GM10248 (cell line): ENCODE measurements around the gene OPN1SW.

Experiments used
- CTCF ChIA-PET: fragments of 300-600 bp; sonication (Branson Sonifier 250); formaldehyde crosslinking; extraction: SDS; loops from one replicate; lab custom pipeline; 2021; ENCODE audit warnings: antibody characterized with exemption; lab: Yijun Ruan, JAX
- POLR2A ChIA-PET: fragments of 350-650 bp; sonication (Branson Sonifier 250); formaldehyde crosslinking; extraction: SDS; loops from one replicate; lab custom pipeline; 2020; ENCODE audit warnings: antibody characterized with exemption; lab: Yijun Ruan, JAX
- DNase-seq: peaks from one replicate; pipeline ENCODE4 v3.0.0; 2012; ENCODE audit errors: extremely low spot score
- TF ChIP-seq, protein P1 (sequence below): IDR thresholded peaks from 2 replicates; pipeline ENCODE4 v1.5.1; 2012; ENCODE audit warnings: mild to moderate bottlenecking, low read depth; ENCODE audit errors: extremely low read depth, missing control alignments, control extremely low read depth

Gene OPN1SW

GRCh38 chr7:128805225-128805624 lies 29.6 kb upstream of the OPN1SW start:
- POLR2A ChIA-PET = no interaction called here

DNA sequence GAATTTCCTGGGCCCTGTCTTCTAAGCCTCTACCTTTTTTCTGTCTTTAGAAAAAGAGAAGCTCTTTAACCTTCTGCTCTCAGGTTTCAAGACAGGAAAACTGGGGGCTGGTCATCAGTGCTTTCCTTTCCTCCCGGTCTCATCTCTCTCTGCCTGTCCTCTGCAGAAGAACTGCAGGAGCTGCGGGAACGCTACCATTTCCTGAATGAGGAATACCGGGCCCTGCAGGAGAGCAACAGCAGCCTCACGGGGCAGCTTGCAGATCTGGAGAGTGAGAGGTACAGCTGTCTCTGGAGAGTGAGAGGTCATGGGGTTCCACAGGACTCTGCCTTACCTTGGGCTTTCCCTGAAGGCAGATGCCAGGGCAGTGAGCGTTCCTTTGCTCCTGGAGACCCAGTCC lies 28.9 kb upstream of the OPN1SW start:
- no peak for DNase-seq
- ChIA-PET CTCF (interaction anchor here (1.1 to 1.3 kb wide), 3 partner anchors 9 to 26 kb away, joined by 3 read pairs; no protein-coding TSS in a partner anchor), POLR2A (no interaction called here)
- TF ChIP-seq, protein P1, sequence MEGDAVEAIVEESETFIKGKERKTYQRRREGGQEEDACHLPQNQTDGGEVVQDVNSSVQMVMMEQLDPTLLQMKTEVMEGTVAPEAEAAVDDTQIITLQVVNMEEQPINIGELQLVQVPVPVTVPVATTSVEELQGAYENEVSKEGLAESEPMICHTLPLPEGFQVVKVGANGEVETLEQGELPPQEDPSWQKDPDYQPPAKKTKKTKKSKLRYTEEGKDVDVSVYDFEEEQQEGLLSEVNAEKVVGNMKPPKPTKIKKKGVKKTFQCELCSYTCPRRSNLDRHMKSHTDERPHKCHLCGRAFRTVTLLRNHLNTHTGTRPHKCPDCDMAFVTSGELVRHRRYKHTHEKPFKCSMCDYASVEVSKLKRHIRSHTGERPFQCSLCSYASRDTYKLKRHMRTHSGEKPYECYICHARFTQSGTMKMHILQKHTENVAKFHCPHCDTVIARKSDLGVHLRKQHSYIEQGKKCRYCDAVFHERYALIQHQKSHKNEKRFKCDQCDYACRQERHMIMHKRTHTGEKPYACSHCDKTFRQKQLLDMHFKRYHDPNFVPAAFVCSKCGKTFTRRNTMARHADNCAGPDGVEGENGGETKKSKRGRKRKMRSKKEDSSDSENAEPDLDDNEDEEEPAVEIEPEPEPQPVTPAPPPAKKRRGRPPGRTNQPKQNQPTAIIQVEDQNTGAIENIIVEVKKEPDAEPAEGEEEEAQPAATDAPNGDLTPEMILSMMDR = no peak

More at GRCh38 chr7:128805225-128805624, 29.6 kb upstream of the OPN1SW start:
- CTCF ChIA-PET = interaction anchor here (1.1 to 1.9 kb wide), 3 partner anchors 10 to 13 kb away, joined by 3 to 4 read pairs (median 3); no protein-coding TSS in a partner anchor
- no peak for DNase-seq
- TF ChIP-seq, protein P1 = no peak

DNA sequence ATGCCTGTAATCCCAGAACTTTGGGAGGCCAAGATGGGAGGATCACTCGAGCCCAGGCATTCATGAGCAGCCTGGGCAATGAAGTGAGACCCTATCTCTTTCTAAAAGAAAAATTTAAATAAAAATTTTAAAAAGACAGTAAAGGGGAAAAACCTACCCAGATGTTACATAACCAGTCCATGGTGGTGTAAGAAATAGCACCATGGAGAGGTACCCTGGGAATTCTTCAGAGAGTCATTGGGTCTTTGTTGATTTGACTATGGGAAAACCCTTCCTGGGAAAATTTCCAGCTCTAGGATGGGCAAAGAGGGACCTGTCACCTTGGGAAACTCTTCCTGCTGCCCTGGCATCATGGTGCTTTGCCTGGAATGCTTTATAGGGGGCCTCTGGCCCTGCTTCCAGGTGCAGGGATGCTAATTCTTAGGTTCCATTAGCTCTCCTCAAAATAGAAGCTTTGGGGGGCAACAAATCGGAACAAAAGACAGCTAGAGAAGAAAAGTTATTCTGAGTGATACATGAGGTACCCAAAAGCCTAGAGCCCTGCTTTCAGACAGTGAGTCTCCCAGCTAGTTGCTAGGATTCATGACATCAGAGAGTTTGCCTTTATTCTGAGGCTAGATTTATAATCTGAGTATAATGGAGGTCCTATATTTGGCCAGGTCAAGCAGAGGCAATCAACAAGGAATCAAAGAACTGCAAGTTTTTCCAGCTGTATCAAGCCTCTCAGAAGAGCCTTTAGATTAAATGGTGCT lies 26.2 kb upstream of the OPN1SW start:
- no peak for DNase-seq
- ChIA-PET POLR2A (no interaction called here), CTCF (no interaction called here)
- TF ChIP-seq, protein P1 = no peak

DNA sequence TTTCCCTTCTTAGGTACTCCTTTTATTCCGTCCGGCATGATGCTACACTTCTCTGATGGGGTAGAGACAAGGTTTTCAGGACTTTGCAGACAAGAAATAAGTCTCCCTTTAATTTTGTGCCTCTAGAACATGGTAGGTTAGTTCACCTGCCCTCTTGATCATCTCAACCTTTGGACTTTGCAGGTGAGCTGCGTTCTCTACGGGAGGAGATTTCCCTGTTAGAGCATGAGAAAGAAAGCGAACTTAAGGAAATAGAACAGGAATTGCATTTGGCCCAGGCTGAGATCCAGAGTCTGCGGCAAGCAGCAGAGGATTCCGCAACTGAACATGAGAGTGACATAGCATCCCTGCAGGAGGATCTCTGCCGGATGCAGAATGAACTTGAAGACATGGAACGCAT lies 25.4 kb upstream of the OPN1SW start:
- POLR2A ChIA-PET = no interaction called here

DNA sequence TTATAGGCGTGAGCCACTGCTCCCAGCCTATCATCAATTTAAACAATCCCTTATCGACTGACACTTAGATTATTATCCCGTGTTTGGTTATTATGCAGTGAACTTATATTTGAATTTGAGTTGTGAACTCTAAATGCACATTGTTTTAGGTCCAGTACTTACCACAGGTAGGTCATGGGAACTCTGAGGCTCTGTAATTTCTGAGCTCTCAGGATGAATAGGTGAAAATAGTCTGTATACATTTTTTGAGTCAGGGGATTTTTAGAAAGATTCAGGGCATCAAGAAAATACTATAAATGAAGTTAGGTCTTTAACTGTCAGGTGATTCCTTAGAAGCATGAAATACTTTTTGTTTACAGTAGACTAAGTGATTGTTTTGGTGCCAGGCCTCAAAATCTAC lies 25.0 kb upstream of the OPN1SW start:
- no peak for DNase-seq
- ChIA-PET POLR2A (no interaction called here), CTCF (interaction anchor here (1.2 kb wide), 1 partner anchor 9 kb away, joined by 3 read pairs; no protein-coding TSS in a partner anchor)
- TF ChIP-seq, protein P1 = no peak

More for the DNA sequence above, 25.4 kb upstream of the OPN1SW start:
- CTCF ChIA-PET = no interaction called here
- TF ChIP-seq, protein P1 = no peak
- DNase-seq = no peak

DNA sequence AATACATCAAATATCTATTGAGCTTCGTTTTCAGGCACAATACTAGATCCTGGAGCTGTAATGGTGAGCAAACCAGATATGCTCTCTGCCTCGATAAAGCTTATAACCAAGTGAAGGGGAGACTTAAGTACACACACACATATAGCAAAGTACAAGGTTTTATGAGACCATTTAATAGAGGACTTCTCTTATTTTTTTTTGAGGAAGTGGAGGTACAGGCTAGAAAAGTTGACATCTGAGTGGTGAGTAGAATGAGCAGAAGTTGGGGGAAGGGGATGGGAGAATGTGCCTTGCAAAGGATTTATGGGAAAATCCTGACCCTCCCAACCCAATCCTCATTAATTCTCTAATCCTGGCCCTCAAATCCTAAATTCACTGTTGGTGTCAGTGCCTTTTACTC lies 23.9 kb upstream of the OPN1SW start:
- POLR2A ChIA-PET = interaction anchor here (0.5 kb wide), 1 partner anchor 143 kb away, joined by 3 read pairs; no protein-coding TSS in a partner anchor
- no peak for DNase-seq
- TF ChIP-seq, protein P1 = no peak
- CTCF ChIA-PET = interaction anchor here (1.2 to 1.6 kb wide), 2 partner anchors 10 to 84 kb away, joined by 3 to 4 read pairs; no protein-coding TSS in a partner anchor
